RWPE1 (cell line): ENCODE results near the gene ADAMTS9.

ENCODE experiments used
- CTCF ChIA-PET: fragments of 350-600 bp; sonication (Branson Sonifier 250); formaldehyde crosslinking; extraction: SDS; loops from one replicate; lab custom pipeline; 2021; lab: Yijun Ruan, JAX
- POLR2A ChIA-PET: fragments of 400-600 bp; formaldehyde crosslinking; extraction: SDS; loops from one replicate; lab custom pipeline; 2020; ENCODE audit warnings: antibody characterized with exemption; ENCODE audit not compliant: low non-redundant PET; lab: Yijun Ruan, JAX
- DNase-seq: peaks from one replicate; pipeline ENCODE4 v3.0.0; 2012; ENCODE audit warnings: low spot score
- H3K27ac ChIP-seq: fragments of 450-650 bp; 2 replicates; pipeline ENCODE4 v1.5.1; 2017
- CTCF ChIP-seq: fragments of 450-650 bp; conservative IDR thresholded peaks from 2 replicates; pipeline ENCODE4 v1.5.1; 2017; ENCODE audit warnings: low read depth, mild to moderate bottlenecking

Gene ADAMTS9

GRCh38 chr3:64506255-64506654, 181.5 kb downstream of the ADAMTS9 start:
- no peak overlapping the region for H3K27ac ChIP-seq
- POLR2A ChIA-PET = no interaction called here
- CTCF ChIA-PET = no interaction called here
- DNase-seq = no peak
- TF ChIP-seq CTCF = no peak

- TF ChIP-seq CTCF = no peak
- POLR2A ChIA-PET = no interaction called here
- CTCF ChIA-PET = no interaction called here
- DNase-seq = no peak
- H3K27ac ChIP-seq = no peak overlapping the region
Observed at GRCh38 chr3:64505419-64505818, 182.4 kb downstream of the ADAMTS9 start.

- ChIA-PET POLR2A (no interaction called here), CTCF (no interaction called here)
- no peak for DNase-seq
- TF ChIP-seq CTCF = no peak
- no peak overlapping the region for H3K27ac ChIP-seq
Observed at GRCh38 chr3:64502284-64502683, 185.5 kb downstream of the ADAMTS9 start.

GRCh38 chr3:64501298-64501906, 186.4 kb downstream of the ADAMTS9 start:
- POLR2A ChIA-PET = no interaction called here
- H3K27ac ChIP-seq = no peak overlapping the region
- no peak for TF ChIP-seq CTCF
- DNase-seq = no peak
- CTCF ChIA-PET = no interaction called here

GRCh38 chr3:64496786-64497490, 190.9 kb downstream of the ADAMTS9 start:
- no peak for DNase-seq
- ChIA-PET POLR2A (no interaction called here), CTCF (no interaction called here)
- H3K27ac ChIP-seq = no peak overlapping the region
- no peak for TF ChIP-seq CTCF

GRCh38 chr3:64495781-64496334, 191.9 kb downstream of the ADAMTS9 start:
- TF ChIP-seq CTCF = no peak
- CTCF ChIA-PET = no interaction called here
- H3K27ac ChIP-seq = no peak overlapping the region
- no peak for DNase-seq
- POLR2A ChIA-PET = no interaction called here
